OCI-LY1 (cell line): ENCODE measurements around the gene HOXA2.

Experiments
- CTCF ChIP-seq: fragments of 200-600 bp; sonication (generic), shearing (Covaris generic); IDR thresholded peaks from 2 replicates; pipeline ENCODE4 v1.5.1; 2017; ENCODE audit warnings: mild to moderate bottlenecking, antibody characterized with exemption, low read length, moderate library complexity, mixed read lengths
- EZH2 ChIP-seq: fragments of 200-600 bp; sonication (generic), shearing (Covaris generic); IDR thresholded peaks from 2 replicates; pipeline ENCODE4 v1.8.0; 2017; ENCODE audit warnings: borderline replicate concordance, mixed run types, mild to moderate bottlenecking, antibody characterized with exemption, low read length, moderate library complexity, mixed read lengths

DNA sequence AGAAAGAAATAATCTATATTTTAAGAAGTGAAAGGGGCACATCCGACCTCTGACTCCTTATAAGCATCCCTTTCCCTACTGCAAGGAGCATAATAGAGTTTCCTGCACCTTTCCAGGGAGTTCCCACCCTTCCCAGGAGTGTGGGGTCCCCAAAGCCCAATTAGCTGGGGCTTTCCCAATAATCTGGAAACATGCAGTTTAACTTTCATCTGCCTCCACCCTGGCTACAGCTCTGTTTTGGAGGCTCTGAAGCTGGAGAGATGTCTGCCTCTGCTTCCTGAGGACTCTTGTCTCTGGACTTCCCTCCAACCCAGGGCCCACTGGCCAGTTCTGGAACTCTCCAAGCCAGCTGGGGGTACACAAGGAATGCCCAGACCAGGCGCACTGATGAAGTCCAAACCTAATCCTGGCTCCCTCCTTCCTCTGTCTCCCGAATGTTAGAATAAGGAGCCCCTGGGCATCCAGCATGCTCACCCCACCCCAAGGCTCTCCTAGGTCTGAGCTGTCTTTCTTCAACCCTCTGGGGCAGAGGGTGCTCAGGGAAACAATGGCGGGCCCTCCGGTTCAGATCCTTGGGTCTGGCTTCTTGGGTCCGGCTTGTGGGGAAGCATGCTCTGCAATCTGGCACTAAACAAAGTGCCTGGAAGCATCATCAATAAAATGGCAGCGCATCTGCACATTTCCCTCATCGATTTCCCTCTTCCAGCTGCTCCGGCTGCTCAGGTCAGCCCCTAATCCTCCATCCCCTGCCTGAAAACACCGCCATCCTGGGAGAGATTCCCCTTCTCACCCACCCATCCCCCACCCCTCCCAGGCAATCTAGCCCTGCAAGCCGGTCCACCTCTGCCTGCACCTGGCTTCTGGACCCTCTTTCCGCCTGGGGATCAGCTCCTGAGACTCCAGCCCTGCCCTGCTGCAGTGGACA, 14.7 kb upstream of the HOXA2 start:
- TF ChIP-seq EZH2 (no peak), CTCF (no peak)
